A549 (cell line): Measurements from ENCODE around the gene PCSK5. TPM values are rescaled to one million over a fixed set of nuclear protein-coding genes. Genes with fewer than 3 reads are reported as not detected.

Experiments
- ATAC-seq, 2 experiments: fragments of 200-7000 bp in 1 of 2; fragments of >200 bp in 1 of 2; cut with Nextera tagmentation in 1 of 2; cut with Tn5 transposase in 1 of 2; 3 replicates each; pipeline versions ENCODE4 v1.8.0 to v1.9.1; 2018 to 2020; ENCODE audit warnings: mild to moderate bottlenecking in 1 of 2, moderate library complexity in 1 of 2
- CTCF ChIA-PET: fragments of 300-600 bp; sonication (Branson Sonifier 250); formaldehyde crosslinking; extraction: SDS; loops from one replicate; lab custom pipeline; 2021; ENCODE audit warnings: antibody characterized with exemption, inconsistent platforms; lab: Yijun Ruan, JAX
- POLR2A ChIA-PET: fragments of 350-600 bp; formaldehyde crosslinking; extraction: SDS; loops from one replicate; lab custom pipeline; 2021; ENCODE audit warnings: antibody characterized with exemption, inconsistent platforms; lab: Yijun Ruan, JAX
- DNase-seq, 2 experiments: peaks; one replicate each; pipeline versions ENCODE4 v3.0.0 to v3.0.0-alpha.2; 2011 to 2016; ENCODE audit warnings: low read depth in 1 of 2, low spot score in 1 of 2
- FAIRE-seq: peaks from 2 replicates; lab custom pipeline; 2011; peaks lifted over from hg19 to GRCh38; lab: Jason Lieb, UNC
- H3K27ac ChIP-seq, 2 experiments: fragments of >200 bp; sonication (Bioruptor Twin); formaldehyde crosslinking; 3 replicates each; pipeline ENCODE4 v1.5.1; 2016 to 2017
- H3K4me1 ChIP-seq: fragments of >200 bp; sonication (Bioruptor Twin); formaldehyde crosslinking; 3 replicates; pipeline ENCODE4 v1.6.1; 2016
- H3K4me2 ChIP-seq: fragments of >200 bp; sonication (Bioruptor Twin); formaldehyde crosslinking; 3 replicates; pipeline ENCODE4 v1.6.1; 2016
- H3K4me3 ChIP-seq: fragments of >200 bp; sonication (Bioruptor Twin); formaldehyde crosslinking; 3 replicates; pipeline ENCODE4 v1.5.1; 2016
- H3K9me3 ChIP-seq: fragments of >200 bp; sonication (Bioruptor Twin); formaldehyde crosslinking; 3 replicates; pipeline ENCODE4 v1.6.1; 2016
- BCL3 ChIP-seq: fragments of >200 bp; sonication (Bioruptor Twin); formaldehyde crosslinking; IDR thresholded peaks from 3 replicates; pipeline ENCODE4 v1.6.1; 2016
- CHD2 ChIP-seq: fragments of 150-350 bp; IDR thresholded peaks from 2 replicates; pipeline ENCODE4 v1.6.1; 2014; ENCODE audit warnings: low read length; ENCODE audit not compliant: partially characterized antibody
- CHD4 ChIP-seq: fragments of 200-600 bp; sonication (generic); IDR thresholded peaks from 2 replicates; pipeline ENCODE4 v1.6.1; 2016; ENCODE audit warnings: antibody characterized with exemption, mild to moderate bottlenecking, borderline replicate concordance
- CTCF ChIP-seq: fragments of >200 bp; sonication (Bioruptor Twin); formaldehyde crosslinking; IDR thresholded peaks from 3 replicates; pipeline ENCODE4 v1.5.1; 2016
- E2F6 ChIP-seq: IDR thresholded peaks from 2 replicates; pipeline ENCODE4 v1.6.1; 2012; ENCODE audit warnings: low read depth, borderline replicate concordance
- EHF ChIP-seq: fragments of 250-450 bp; sonication (Bioruptor Pico); IDR thresholded peaks from 2 replicates; pipeline ENCODE4 v1.5.0; 2020; ENCODE audit warnings: mild to moderate bottlenecking
- ELK1 ChIP-seq: fragments of 150-350 bp; IDR thresholded peaks from 2 replicates; pipeline ENCODE4 v1.6.1; 2014; ENCODE audit warnings: low read depth, mild to moderate bottlenecking, low read length
- FOSL2 ChIP-seq, 2 experiments: fragments of 450-650 bp in 1 of 2; fragments of >200 bp in 1 of 2; sonication (Bioruptor Twin) in 1 of 2; formaldehyde crosslinking; IDR thresholded peaks; 2 replicates each; pipeline versions ENCODE4 v1.5.0 to v1.6.1; 2016 to 2020; ENCODE audit warnings: mild to moderate bottlenecking in 1 of 2, moderate library complexity in 1 of 2
- FOXS1 ChIP-seq: fragments of 250-450 bp; sonication (Bioruptor Pico); IDR thresholded peaks from 2 replicates; pipeline ENCODE4 v1.5.0; 2020; ENCODE audit warnings: mild to moderate bottlenecking, moderate library complexity
- GATA3 ChIP-seq: IDR thresholded peaks from 2 replicates; pipeline ENCODE4 v1.6.1; 2012; ENCODE audit warnings: borderline replicate concordance
- HDAC2 ChIP-seq: fragments of 200-600 bp; sonication (generic); IDR thresholded peaks from 2 replicates; pipeline ENCODE4 v1.6.1; 2016
- HES2 ChIP-seq: fragments of >200 bp; sonication (Bioruptor Twin); formaldehyde crosslinking; IDR thresholded peaks from 2 replicates; pipeline ENCODE4 v1.6.1; 2016
- HEYL ChIP-seq: fragments of 250-450 bp; sonication (Bioruptor Pico); IDR thresholded peaks from 2 replicates; pipeline ENCODE4 v1.8.0; 2021; ENCODE audit warnings: mild to moderate bottlenecking, moderate library complexity
- HOXB13 ChIP-seq: fragments of 250-450 bp; sonication (Bioruptor Pico); IDR thresholded peaks from 2 replicates; pipeline ENCODE4 v1.5.0; 2020; ENCODE audit warnings: low read depth, mild to moderate bottlenecking, moderate library complexity
- KDM1A ChIP-seq: fragments of 200-600 bp; sonication (generic); IDR thresholded peaks from 2 replicates; pipeline ENCODE4 v1.6.1; 2016; ENCODE audit warnings: low read depth, mild to moderate bottlenecking
- KDM5A ChIP-seq: fragments of 200-600 bp; sonication (generic); IDR thresholded peaks from 2 replicates; pipeline ENCODE4 v1.6.1; 2016; ENCODE audit warnings: antibody characterized with exemption, mild to moderate bottlenecking
- MAFK ChIP-seq: fragments of 450-650 bp; IDR thresholded peaks from 2 replicates; pipeline ENCODE4 v1.6.1; 2014; ENCODE audit not compliant: partially characterized antibody
- POLR2A ChIP-seq: IDR thresholded peaks from 2 replicates; pipeline ENCODE4 v1.6.1; 2012; ENCODE audit warnings: mild to moderate bottlenecking, low read length
- RARB ChIP-seq: fragments of 250-450 bp; sonication (Bioruptor Pico); IDR thresholded peaks from 2 replicates; pipeline ENCODE4 v1.8.0; 2021; ENCODE audit warnings: mild to moderate bottlenecking, moderate library complexity
- SMC3 ChIP-seq: fragments of >200 bp; sonication (Bioruptor Twin); formaldehyde crosslinking; IDR thresholded peaks from 3 replicates; pipeline ENCODE4 v1.6.1; 2018; ENCODE audit warnings: inconsistent platforms
- TFCP2L1 ChIP-seq: fragments of 250-450 bp; sonication (Bioruptor Pico); IDR thresholded peaks from 2 replicates; pipeline ENCODE4 v1.5.0; 2021; ENCODE audit warnings: mild to moderate bottlenecking
- TP53 ChIP-seq: fragments of 250-450 bp; sonication (Bioruptor Pico); IDR thresholded peaks from 2 replicates; pipeline ENCODE4 v1.5.0; 2021; ENCODE audit warnings: mild to moderate bottlenecking, moderate library complexity
- ZNF302 ChIP-seq: fragments of 250-450 bp; sonication (Bioruptor Pico); IDR thresholded peaks from 2 replicates; pipeline ENCODE4 v1.9.0; 2021; ENCODE audit warnings: inconsistent platforms, mild to moderate bottlenecking, moderate library complexity
- WGBS: methylation state at CpG from one replicate; pipeline ENCODE4 v1.1.6; 2017; ENCODE audit errors: missing lambda C conversion rate; 5-methylcytosine and 5-hydroxymethylcytosine counted together
- polyA plus RNA-seq, 4 experiments: library from polyadenylated mRNA; depleted of rRNA in 3 of 4; stranded (reverse); fragments of >200 nt; fragmentation: RNase III in 1 of 4; extraction: RNeasy Plus Mini Kit Qiagen cat#74134 plus additional on column Dnase treatment in 1 of 4; gene quantifications; 2 replicates in 3 of 4; 3 replicates in 1 of 4; pipeline ENCODE4 v1.2.3, GENCODE V29; 2011 to 2017

PCSK5 gene
- polyA plus RNA-seq, 2 of the 4 experiments (the other 2 are of a cell fraction), result 1.3 to 6.7 TPM

- no peak for DNase-seq
- FAIRE-seq, result no peak
- POLR2A ChIA-PET, result no interaction called here
- 54% methylated on average over 11 of the region's 11 CpGs for WGBS
- TF ChIP-seq CTCF, result no peak
- no peak for TF ChIP-seq KDM5A
- no peak for TF ChIP-seq FOSL2 (IDR thresholded peaks at IDR 0.05)
- TF ChIP-seq FOSL2 (CRISPR knock-in tag; IDR thresholded peaks at IDR 0.05), result no peak
- no peak for TF ChIP-seq KDM1A
- TF ChIP-seq HEYL (CRISPR knock-in tag), result no peak
- TF ChIP-seq E2F6, result no peak
- TF ChIP-seq MAFK, result no peak
- H3K27ac ChIP-seq, result no peak overlapping the region
- no peaks in the 10 kb centered on the region for H3K9me3 ChIP-seq
- no peak overlapping the region for H3K4me3 ChIP-seq
- no peak overlapping the region for H3K4me2 ChIP-seq
- CTCF ChIA-PET, result no interaction called here
- no peak for ATAC-seq
- H3K4me1 ChIP-seq, result no peaks in the 10 kb centered on the region
These were observed 272.5 kb downstream of the PCSK5 start for GRCh38 chr9:76162751-76163500.

GRCh38 chr9:76166526-76166925 lies 276.1 kb downstream of the PCSK5 start:
- ATAC-seq (no peak), FAIRE-seq (no peak)
- CTCF ChIA-PET, result interaction anchor here (1.2 to 1.3 kb wide), 3 partner anchors 26 to 900 kb away, joined by 3 to 4 read pairs (median 4); no protein-coding TSS in a partner anchor
- Histone ChIP-seq H3K4me3 (no peak overlapping the region), H3K9me3 (no peaks in the 10 kb centered on the region), H3K4me1 (no peaks in the 10 kb centered on the region), H3K4me2 (no peak overlapping the region), H3K27ac (no peak overlapping the region)
- WGBS, result 17% methylated on average over 2 of the region's 2 CpGs
- TF ChIP-seq BCL3, result no peak
- TF ChIP-seq CHD4, result no peak
- TF ChIP-seq RARB (CRISPR knock-in tag), result no peak
- no peak for TF ChIP-seq ZNF302
- TF ChIP-seq POLR2A, result no peak
- TF ChIP-seq EHF (CRISPR knock-in tag), result no peak
- TF ChIP-seq HDAC2, result no peak
- TF ChIP-seq SMC3, result no peak
- TF ChIP-seq ELK1, result no peak
- TF ChIP-seq CHD2, result no peak
- no peak for TF ChIP-seq HOXB13
- TF ChIP-seq FOXS1 (CRISPR knock-in tag), result no peak
- no peak for TF ChIP-seq TFCP2L1 (CRISPR knock-in tag)
- no peak for TF ChIP-seq E2F6
- TF ChIP-seq FOSL2 (IDR thresholded peaks at IDR 0.05), result no peak
- no peak for TF ChIP-seq FOSL2 (CRISPR knock-in tag; IDR thresholded peaks at IDR 0.05)
- TF ChIP-seq GATA3, result no peak
- no peak for TF ChIP-seq HES2
- TF ChIP-seq TP53 (CRISPR knock-in tag), result no peak
- TF ChIP-seq, all 56 proteins: peak for 0
- no peak for DNase-seq
- POLR2A ChIA-PET, result no interaction called here
